B cell (primary cell): ENCODE measurements around the gene NR3C2. TPM values are rescaled to one million over a fixed set of nuclear protein-coding genes. Genes with fewer than 3 reads are reported as not detected.

Experiments
- ATAC-seq: fragments of 200-7000 bp; cut with Tn5 transposase; one replicate; pipeline ENCODE4 v1.10.0; 2021; ENCODE audit warnings: low read depth, mild to moderate bottlenecking, moderate number of reproducible peaks, moderate library complexity
- CTCF ChIA-PET: fragments of 350-600 bp; sonication (Branson Sonifier 250); formaldehyde crosslinking; loops from one replicate; lab custom pipeline; 2021; ENCODE audit warnings: antibody characterized with exemption, inconsistent platforms; lab: Charles Lee
- POLR2A ChIA-PET: fragments of 350-600 bp; sonication (Branson Sonifier 250); formaldehyde crosslinking; loops from one replicate; lab custom pipeline; 2021; ENCODE audit warnings: antibody characterized with exemption; lab: Charles Lee
- DNase-seq: peaks from one replicate; pipeline ENCODE4 v3.0.0; 2013
- H2AFZ ChIP-seq: 2 replicates; pipeline ENCODE4 v1.6.1; 2012; ENCODE audit warnings: mild to moderate bottlenecking, low read depth, low read length; ENCODE audit not compliant: insufficient read depth, poor library complexity, severe bottlenecking
- H3K27ac ChIP-seq, 2 donors: 1 replicate in 1 of 2; 2 replicates in 1 of 2; pipeline ENCODE4 v1.5.1; 2012 to 2013; ENCODE audit warnings: low read length in 2 of 2, mild to moderate bottlenecking in 2 of 2, moderate library complexity in 1 of 2
- H3K27me3 ChIP-seq, 4 experiments: fragments of 200-600 bp in 1 of 4; sonication (generic) in 1 of 4; replicated peaks in 1 of 4; 1 replicate in 2 of 4; 2 replicates in 2 of 4; pipeline versions ENCODE4 v1.6.1 to v1.7.0; 2013 to 2016; ENCODE audit warnings: low read length in 3 of 4, mild to moderate bottlenecking in 2 of 4, mixed read lengths in 1 of 4, moderate library complexity in 1 of 4; ENCODE audit not compliant: insufficient read depth in 4 of 4, control insufficient read depth in 3 of 4; ENCODE audit errors: control extremely low read depth in 1 of 4
- H3K36me3 ChIP-seq, 2 experiments: replicated peaks in 1 of 2; 1 replicate in 1 of 2; 2 replicates in 1 of 2; pipeline versions ENCODE4 v1.6.1 to v1.7.1; 2013; ENCODE audit warnings: low read length in 1 of 2; ENCODE audit not compliant: insufficient read depth in 2 of 2, control insufficient read depth in 1 of 2; ENCODE audit errors: control extremely low read depth in 1 of 2, extremely low read depth in 1 of 2
- H3K4me1 ChIP-seq, 2 donors: fragments of 200-600 bp in 1 of 2; sonication (generic) in 1 of 2; 1 replicate in 1 of 2; 2 replicates in 1 of 2; pipeline versions ENCODE4 v1.5.1 to v1.6.1; 2013 to 2017; ENCODE audit warnings: low read length in 2 of 2; ENCODE audit not compliant: control insufficient read depth in 2 of 2, insufficient read depth in 2 of 2
- H3K4me2 ChIP-seq: replicated peaks from 2 replicates; pipeline ENCODE3; 2012; ENCODE audit warnings: mild to moderate bottlenecking, low read depth, low read length; ENCODE audit not compliant: poor library complexity, severe bottlenecking
- H3K4me3 ChIP-seq, 5 experiments: fragments of 200-600 bp in 1 of 5; sonication (generic) in 1 of 5; 1 replicate in 3 of 5; 2 replicates in 2 of 5; pipeline versions ENCODE4 v1.5.1 to v1.7.0; 2011 to 2016; ENCODE audit warnings: low read length in 4 of 5, mild to moderate bottlenecking in 4 of 5, low read depth in 2 of 5, control low read depth in 1 of 5, moderate library complexity in 1 of 5; ENCODE audit not compliant: insufficient read depth in 1 of 5; ENCODE audit errors: control extremely low read depth in 1 of 5, extremely low read depth in 1 of 5
- H3K79me2 ChIP-seq: fragments of 200-600 bp; sonication (generic); one replicate; pipeline ENCODE4 v1.6.0; 2016; ENCODE audit warnings: low read length; ENCODE audit not compliant: control insufficient read depth, insufficient read depth
- H3K9ac ChIP-seq: fragments of 200-600 bp; sonication (generic); 2 replicates; pipeline ENCODE4 v1.6.1; 2017; ENCODE audit warnings: mild to moderate bottlenecking, low read length, moderate library complexity
- H3K9me3 ChIP-seq, 3 donors: one replicate each; pipeline versions ENCODE4 v1.6.1 to v1.7.1; 2013; ENCODE audit warnings: low read length in 2 of 3; ENCODE audit not compliant: control insufficient read depth in 2 of 3, insufficient read depth in 1 of 3; ENCODE audit errors: control extremely low read depth in 1 of 3
- H4K20me1 ChIP-seq: 2 replicates; pipeline ENCODE4 v1.6.0; 2012; ENCODE audit warnings: mild to moderate bottlenecking, low read length; ENCODE audit not compliant: insufficient read depth, control insufficient read depth, poor library complexity, severe bottlenecking
- H3K27ac Mint-ChIP-seq: one replicate; pipeline ENCODE4 v1.8.0; 2021; ENCODE audit warnings: mixed read lengths
- H3K27me3 Mint-ChIP-seq: one replicate; pipeline ENCODE4 v1.8.0; 2021; ENCODE audit warnings: mixed read lengths
- H3K4me1 Mint-ChIP-seq: one replicate; pipeline ENCODE4 v1.8.0; 2021; ENCODE audit warnings: mixed read lengths
- H3K4me3 Mint-ChIP-seq: one replicate; pipeline ENCODE4 v1.8.0; 2021; ENCODE audit warnings: mixed read lengths
- H3K9me3 Mint-ChIP-seq: one replicate; pipeline ENCODE4 v1.8.0; 2022; ENCODE audit warnings: mixed read lengths; ENCODE audit not compliant: insufficient read depth
- EZH2 ChIP-seq: IDR thresholded peaks from 2 replicates; pipeline ENCODE4 v1.6.1; 2012; ENCODE audit warnings: borderline replicate concordance, low read depth, mild to moderate bottlenecking, moderate library complexity, low read length; ENCODE audit not compliant: insufficient read depth, poor library complexity, severe bottlenecking
- WGBS: methylation state at CpG from one replicate; pipeline ENCODE4 v1.1.5; 2013; ENCODE audit warnings: missing lambda C conversion rate; ENCODE audit not compliant: insufficient coverage; 5-methylcytosine and 5-hydroxymethylcytosine counted together
- intact Hi-C: fragments of 100-400 bp; cut with micrococcal nuclease; formaldehyde crosslinking; loops from one replicate; pipeline ENCODE4 v1.10.0; 2022
- polyA plus RNA-seq: library from polyadenylated mRNA; depleted of rRNA; stranded (reverse); fragments of >200 nt; gene quantifications from 2 replicates; pipeline ENCODE4 v1.2.3, GENCODE V29; 2012
- total RNA-seq, 2 donors: library from RNA; stranded (reverse); fragments of 120-200 nt in 1 of 2; gene quantifications; 1 replicate in 1 of 2; 2 replicates in 1 of 2; pipeline versions ENCODE4 v1.2.3 to v1.2.4, GENCODE V29; 2013 to 2022
- TF ChIP-seq, protein P1 (sequence below): fragments of 200-600 bp; IDR thresholded peaks from one replicate; pipeline ENCODE4 v1.8.0; 2022; ENCODE audit warnings: antibody characterized with exemption, mild to moderate bottlenecking

NR3C2 gene
- total and polyA plus RNA-seq, 2 donors (not counting 1 experiment from before 2014, with no cell fraction given): 6.7 to 19.3 TPM

GRCh38 chr4:148398988-148399387, 43.2 kb downstream of the NR3C2 start:
- no peaks in the 10 kb centered on the region for H3K27me3 Mint-ChIP-seq
- H2AFZ ChIP-seq: no peak overlapping the region
- H3K36me3 ChIP-seq: no peaks in the 10 kb centered on the region
- H3K27ac ChIP-seq: no peak overlapping the region
- H3K9me3 ChIP-seq: no peaks in the 10 kb centered on the region
- DNase-seq (no peak), ATAC-seq (no peak)
- POLR2A ChIA-PET: no interaction called here
- H3K9me3 Mint-ChIP-seq: no peaks in the 10 kb centered on the region
- no peak overlapping the region for H3K4me3 ChIP-seq
- intact Hi-C loops: no loop called here
- H3K27ac Mint-ChIP-seq: no peak overlapping the region
- CTCF ChIA-PET: no interaction called here
- H3K79me2 ChIP-seq: no peaks in the 10 kb centered on the region
- H3K4me1 Mint-ChIP-seq: peaks cover 5% of the 10 kb centered on the region
- no peaks in the 10 kb centered on the region for H4K20me1 ChIP-seq
- H3K4me3 Mint-ChIP-seq: no peak overlapping the region
- H3K27me3 ChIP-seq: no peaks in the 10 kb centered on the region
- H3K9ac ChIP-seq: no peak overlapping the region
- TF ChIP-seq EZH2: no peak
- TF ChIP-seq, protein P1, sequence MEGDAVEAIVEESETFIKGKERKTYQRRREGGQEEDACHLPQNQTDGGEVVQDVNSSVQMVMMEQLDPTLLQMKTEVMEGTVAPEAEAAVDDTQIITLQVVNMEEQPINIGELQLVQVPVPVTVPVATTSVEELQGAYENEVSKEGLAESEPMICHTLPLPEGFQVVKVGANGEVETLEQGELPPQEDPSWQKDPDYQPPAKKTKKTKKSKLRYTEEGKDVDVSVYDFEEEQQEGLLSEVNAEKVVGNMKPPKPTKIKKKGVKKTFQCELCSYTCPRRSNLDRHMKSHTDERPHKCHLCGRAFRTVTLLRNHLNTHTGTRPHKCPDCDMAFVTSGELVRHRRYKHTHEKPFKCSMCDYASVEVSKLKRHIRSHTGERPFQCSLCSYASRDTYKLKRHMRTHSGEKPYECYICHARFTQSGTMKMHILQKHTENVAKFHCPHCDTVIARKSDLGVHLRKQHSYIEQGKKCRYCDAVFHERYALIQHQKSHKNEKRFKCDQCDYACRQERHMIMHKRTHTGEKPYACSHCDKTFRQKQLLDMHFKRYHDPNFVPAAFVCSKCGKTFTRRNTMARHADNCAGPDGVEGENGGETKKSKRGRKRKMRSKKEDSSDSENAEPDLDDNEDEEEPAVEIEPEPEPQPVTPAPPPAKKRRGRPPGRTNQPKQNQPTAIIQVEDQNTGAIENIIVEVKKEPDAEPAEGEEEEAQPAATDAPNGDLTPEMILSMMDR: no peak
- H3K4me2 ChIP-seq: no peak overlapping the region
- no peaks in the 10 kb centered on the region for H3K4me1 ChIP-seq

DNA sequence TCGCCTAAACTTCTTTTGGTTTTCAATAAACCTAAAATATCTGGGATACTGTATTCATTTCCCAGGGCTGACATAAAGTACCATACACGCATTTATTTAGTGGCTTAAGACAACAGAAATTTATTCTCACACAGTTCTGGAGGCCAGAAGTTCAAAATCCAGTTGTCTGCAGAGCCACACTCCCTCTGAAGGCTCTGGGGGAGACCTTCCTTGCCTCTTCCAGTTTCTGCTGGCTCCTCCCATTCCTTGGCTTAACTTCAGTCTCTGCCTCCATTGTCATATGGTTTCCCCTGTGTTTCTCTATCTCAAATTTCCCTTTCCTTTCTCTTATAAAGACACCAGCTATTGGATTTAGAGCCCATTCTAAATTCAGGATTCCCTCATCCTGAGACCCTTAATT, 44.4 kb downstream of the NR3C2 start:
- ATAC-seq: no peak
- Histone ChIP-seq H3K27me3 (no peaks in the 10 kb centered on the region), H3K27ac (no peak overlapping the region), H3K4me3 (no peak overlapping the region), H3K36me3 (no peaks in the 10 kb centered on the region), H3K79me2 (no peaks in the 10 kb centered on the region), H4K20me1 (no peaks in the 10 kb centered on the region), H3K9me3 (no peaks in the 10 kb centered on the region), H3K4me1 (no peaks in the 10 kb centered on the region), H3K9ac (no peak overlapping the region), H3K4me2 (no peak overlapping the region), H2AFZ (no peak overlapping the region)
- Mint-ChIP-seq H3K4me3 (no peak overlapping the region), H3K27ac (no peak overlapping the region), H3K9me3 (no peaks in the 10 kb centered on the region), H3K4me1 (peaks cover 5% of the 10 kb centered on the region), H3K27me3 (no peaks in the 10 kb centered on the region)
- ChIA-PET POLR2A (no interaction called here), CTCF (no interaction called here)
- no peak for DNase-seq
- TF ChIP-seq, protein P1: no peak
- no peak for TF ChIP-seq EZH2
- 75% methylated on average over 1 of the region's 2 CpGs for WGBS
- intact Hi-C loops: no loop called here
